NCI-H2171 treated with DMSO at 0.1 percent for 48 hours (cell line): ENCODE data around the gene KCNJ5.
"Not testable (repeated sequence)": the region's sequence is repeated elsewhere in the genome, so short reads cannot be mapped to it uniquely, and the experiment has no call there.

Experiments used
- DNase-seq: peaks from one replicate; lab custom pipeline; 2025; lab: John Stamatoyannopoulos, UW

The KCNJ5 gene

DNA sequence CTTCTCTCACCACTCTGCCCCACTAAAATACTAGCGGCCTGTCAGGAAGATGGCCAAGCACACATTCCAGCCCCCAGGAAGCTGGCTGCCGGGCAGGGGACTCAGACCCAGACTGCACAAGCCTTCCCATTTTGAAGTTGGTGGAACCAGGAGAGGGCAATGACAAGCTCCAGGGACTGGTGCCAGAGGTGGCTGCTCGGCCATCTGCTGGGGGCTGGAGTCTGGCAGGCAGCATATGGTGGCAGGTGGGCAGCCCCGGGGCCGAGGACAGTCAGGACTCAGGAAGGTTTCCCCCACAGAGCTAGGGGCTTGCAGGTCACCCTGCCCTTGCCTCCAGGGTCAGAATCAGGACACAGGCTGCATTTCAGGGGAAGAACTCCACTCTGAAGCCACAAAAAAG, 22.6 kb downstream of the KCNJ5 start:
- DNase-seq = peak; percentile 1

DNA sequence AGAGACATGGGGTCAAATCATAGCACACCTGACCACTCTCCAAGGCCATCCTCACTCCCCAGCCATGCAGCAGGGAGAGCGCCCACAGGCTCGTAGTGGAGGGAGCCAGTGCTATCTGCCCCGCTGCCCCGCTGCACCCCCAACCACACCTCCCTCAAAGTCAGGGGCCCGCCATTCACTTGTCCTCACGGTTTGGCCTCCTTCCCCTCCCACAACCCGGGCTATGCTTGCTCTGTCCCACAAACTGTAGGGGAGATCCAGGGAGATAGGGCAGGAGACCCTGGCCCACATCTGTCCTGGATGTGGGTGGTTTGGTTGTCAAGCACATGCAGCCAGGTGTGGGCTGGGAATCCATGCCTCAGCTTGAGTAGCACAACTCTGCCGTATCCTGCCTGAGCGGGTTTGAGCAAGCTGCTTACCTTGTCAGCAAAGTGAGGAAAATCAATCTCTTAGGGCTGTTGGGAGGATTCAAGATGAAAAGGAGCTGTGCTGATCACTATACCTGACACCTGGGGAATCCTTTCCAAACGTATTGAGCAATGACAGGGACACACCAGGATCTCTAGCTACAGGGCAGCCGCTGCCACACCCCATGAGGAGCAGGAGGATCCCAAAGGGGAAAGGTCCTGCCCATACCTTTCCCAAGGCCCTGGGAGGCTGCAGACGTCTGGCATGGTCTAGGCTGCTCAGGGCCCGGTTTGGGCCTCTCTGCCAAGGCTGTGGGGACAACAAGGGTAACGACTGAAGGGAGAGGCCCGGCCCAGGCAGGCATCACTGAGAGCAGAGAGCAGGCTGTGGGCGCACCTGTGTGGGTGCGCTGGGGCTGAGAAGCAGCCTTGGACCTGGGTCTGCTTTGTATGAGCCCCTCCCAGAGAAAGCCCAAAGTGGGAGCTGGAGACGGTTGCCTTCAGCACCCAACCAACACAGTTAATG, 23.3 kb downstream of the KCNJ5 start:
- peak; percentile 49 for DNase-seq

DNA sequence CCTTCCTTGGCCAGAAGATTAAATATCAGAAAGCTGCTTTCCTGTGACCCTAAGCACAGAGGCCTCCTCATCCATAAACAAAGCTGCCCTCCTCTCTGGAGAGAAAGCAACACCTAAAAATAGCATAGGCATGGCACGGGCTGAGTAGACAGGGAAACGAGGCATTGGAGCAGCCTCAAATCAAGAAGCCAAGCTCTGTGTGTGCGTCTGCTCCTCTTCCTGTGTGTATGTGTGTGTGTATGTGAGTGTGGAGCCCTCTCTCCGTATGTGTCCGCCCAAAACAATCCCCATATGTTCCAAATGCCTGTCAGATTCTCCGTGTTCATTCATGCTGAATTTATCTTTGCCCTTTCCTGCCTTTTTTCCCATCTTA, 24.0 kb downstream of the KCNJ5 start:
- DNase-seq = peak; percentile 73

DNA sequence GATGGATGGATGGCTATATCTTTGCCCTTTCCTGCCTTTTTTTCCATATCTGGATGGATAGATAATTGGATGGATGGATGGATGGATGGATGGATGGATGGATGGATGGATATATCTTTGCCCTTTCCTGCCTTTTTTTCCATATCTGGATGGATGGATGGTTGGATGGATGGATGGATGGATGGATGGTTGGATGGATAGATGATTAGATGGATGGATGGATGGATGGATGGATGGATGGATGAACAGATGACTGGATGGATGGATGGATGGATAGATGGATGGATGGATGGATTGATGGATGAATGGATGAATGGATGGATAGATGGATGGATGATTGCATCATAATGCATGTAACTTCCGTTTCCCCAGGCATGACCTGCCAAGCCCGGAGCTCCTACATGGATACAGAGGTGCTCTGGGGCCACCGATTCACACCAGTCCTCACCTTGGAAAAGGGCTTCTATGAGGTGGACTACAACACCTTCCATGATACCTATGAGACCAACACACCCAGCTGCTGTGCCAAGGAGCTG, 24.9 kb downstream of the KCNJ5 start:
- DNase-seq = no peak

DNA sequence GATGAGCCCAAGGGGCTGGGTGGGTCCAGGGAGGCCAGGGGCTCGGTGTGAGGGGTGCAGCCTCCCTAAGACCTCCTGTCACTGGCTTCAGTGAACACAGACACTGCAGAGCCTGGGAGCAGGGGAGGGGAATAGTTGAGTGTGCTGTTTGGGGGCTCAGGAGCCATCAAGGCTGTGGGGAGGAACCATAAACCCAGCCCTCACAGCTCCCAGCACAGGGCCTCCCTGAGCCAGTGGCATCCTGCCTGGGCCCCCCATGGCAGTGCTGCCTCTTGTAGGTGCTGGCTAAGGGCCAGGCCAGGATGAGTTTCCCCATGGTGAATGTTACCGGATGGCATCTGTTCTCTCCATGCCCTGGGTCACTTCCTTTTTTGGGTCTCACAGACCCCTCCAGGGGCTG, 25.5 kb downstream of the KCNJ5 start:
- no peak for DNase-seq

DNA sequence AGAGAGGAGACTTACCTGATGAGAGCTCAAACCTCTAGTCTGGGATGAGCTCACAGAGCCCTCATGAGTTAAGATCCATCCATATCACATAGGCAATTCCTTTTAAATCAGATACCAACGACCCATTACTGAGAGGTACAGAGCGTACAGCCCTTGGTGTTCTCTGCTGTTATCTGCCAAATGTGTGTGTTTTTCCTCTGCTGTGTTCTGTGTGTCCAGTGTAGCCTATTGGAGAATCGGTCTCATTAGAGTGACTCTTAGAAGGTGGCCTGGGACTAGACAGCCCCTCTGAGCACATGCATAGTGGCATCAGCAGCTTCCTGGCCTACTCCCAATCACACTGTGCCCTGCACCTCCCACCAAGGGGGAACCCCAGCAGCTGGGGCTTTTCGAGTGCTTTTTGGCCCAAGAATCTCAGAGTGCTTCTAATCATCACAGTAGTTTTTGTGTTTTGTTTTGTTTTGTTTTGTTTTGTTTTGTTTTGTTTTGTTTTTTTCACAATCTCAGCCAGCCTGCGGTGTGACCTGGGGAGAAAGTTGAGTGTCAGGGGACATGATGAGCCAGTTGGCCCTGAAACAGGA, 26.1 kb downstream of the KCNJ5 start:
- DNase-seq = no peak

DNA sequence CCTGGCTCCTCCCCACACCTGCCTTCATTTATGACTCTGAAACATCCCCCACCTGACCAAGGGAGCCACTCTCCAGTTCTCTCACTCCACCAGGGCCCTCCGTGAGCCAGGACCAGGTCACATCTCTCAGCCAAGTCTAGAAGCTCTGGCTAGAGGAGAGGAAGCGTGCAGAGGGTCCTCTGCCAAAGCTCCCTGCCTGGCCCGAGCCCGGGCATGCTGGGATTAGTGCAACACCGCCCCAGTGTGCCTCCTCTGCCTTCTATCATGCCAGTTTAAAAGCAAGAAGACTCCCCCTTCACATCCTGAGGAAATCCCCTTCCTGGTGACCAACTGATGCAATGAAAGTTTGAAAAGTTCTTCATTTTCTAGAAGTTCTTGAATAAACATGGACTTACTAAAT, 28.1 kb downstream of the KCNJ5 start:
- DNase-seq = no peak

DNA sequence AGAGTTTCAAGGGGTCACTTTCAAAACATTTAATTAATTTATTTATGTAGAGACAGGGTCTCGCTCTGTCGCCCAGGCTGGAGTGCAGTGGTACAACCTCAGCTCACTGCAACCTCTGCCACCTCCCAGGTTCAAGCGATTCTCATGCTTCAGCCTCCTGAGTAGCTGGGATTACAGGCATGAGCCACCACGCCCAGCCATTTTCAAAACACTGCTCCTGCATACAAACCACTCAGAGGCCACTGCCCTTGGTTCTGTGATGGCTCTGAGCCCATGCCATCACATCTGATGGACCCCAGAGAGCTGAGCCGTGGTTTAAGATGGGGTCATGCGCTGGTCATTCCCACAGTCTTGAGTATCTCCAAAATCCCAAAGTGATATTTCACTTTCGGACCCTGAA, 28.5 kb downstream of the KCNJ5 start:
- DNase-seq = not testable (repeated sequence)

DNA sequence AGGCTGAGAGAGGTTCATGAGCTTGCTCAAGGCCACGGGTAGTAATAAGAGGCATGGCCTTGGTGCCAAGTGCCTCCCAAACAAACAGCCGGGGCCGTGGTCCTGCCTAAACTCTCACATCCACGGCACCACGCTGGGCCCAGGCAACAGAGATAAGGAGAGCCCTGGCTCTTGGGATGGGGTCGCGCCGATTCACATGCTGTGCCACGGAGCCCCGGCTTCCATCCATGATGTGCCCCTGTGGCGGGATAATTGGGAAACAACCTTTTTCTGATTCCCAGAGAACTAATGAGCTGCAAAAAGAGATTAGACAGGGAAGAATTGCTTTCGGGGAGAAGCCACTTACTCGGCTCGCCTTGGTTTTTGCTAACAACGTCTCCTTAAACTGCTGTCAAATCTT, 29.5 kb downstream of the KCNJ5 start:
- DNase-seq = no peak

DNA sequence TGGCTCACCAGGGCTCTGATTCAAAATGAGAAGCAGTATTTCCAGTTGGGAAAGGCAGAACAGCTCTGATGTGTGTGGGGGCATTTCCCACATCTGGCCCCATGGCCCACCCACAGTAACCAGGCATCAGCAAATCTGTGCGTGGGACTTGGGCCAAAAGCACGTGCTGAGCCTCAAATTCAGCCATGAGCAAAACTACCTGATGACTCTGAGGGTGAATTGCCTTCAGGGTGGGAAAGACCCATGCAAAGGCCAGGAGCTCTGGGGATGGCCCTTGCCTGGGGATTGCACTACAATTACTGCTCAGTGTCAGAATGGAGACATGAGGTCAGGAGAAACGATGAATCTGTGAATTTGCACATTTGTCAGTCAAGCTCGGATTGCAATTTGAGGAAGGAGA, 30.6 kb downstream of the KCNJ5 start:
- no peak for DNase-seq

DNA sequence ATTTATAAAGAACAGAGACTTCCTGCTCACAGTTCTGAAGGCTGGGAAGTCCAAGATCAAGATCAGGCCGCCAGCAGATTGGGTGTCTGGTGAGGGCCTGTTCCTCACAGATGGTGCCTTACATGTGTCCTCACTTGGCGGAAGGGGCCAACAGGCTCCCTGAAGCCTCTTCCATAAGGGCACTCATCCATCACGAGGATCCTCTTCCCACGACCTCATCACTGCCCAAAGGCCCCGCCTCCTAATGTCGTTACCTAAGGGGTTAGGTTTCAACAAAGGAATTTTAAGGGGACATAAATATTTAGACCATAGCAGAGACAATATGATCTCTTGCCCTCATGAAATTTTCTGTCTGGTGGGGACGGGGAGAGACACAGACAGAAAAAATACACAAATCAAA, 32.9 kb downstream of the KCNJ5 start:
- no peak for DNase-seq

DNA sequence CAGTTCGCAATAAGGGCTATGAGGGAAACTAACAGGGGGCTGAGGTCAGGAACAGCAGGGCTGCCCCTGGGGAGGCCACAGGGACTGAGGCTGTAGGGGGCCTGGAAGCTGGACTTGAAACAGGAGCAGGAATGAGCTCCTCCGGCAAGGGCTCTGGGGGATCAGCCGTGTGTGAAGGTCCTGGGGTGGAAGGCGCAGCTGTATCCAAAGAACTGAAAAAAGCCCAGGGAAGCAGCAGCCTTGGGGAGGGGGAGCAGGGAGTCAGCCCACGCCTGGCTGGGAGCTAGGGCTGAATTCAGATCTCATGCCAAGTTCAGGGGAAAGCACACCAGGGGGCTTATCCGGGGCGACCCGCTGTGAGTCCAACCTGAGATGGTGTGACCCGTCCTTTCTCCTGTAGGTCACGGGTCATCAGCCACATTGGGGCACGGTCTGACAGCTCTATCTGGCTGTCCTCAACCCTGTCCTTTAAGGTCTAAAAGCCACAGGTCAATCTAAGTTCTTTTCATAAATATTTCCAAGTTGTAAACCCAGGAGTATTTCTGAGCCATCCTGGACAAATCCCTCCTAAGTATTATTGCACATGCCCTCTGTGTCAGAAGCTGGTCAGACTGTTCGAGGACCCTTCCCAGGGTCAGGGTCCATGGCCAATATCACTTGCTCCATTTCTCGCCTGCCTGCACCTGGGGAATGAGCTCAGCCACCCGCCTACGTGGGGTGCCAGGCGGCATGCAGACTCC, 33.5 kb downstream of the KCNJ5 start:
- no peak for DNase-seq

DNA sequence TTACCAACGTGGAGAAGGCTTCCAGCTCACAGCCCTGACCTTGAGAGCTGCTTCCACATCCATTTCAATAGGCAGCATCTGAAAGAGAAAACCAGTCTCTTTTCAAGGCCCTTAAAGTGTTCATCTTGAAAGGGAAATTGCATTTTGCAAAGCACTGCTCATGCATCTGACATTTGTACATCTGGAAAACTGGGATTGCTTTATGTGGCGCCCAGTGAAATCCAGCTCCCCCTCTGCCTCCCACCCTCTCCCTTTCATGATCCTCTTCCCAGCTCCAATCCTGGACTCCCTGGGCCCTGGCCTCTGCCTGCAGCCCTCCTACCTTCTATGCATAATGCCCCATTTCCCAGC, 34.1 kb downstream of the KCNJ5 start:
- DNase-seq = no peak

DNA sequence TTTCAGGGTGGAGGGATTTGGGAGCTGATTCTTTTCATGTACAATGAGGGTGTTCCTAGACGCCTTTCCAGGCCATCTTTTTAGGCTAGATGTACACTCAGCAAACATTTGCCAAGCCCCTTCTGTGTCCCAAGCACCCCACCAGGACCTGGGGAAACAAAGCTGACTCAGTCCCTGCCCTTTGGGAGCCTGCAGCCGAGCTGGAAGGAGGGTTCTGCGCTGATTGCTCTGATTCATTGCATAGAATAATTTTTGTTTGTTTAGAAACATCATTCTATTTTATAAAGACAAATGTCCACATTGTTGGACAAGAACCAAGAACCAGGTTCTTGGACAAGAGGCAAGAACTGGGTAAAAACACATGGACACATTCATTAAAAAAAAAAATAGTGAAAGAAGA, 34.8 kb downstream of the KCNJ5 start:
- no peak for DNase-seq

DNA sequence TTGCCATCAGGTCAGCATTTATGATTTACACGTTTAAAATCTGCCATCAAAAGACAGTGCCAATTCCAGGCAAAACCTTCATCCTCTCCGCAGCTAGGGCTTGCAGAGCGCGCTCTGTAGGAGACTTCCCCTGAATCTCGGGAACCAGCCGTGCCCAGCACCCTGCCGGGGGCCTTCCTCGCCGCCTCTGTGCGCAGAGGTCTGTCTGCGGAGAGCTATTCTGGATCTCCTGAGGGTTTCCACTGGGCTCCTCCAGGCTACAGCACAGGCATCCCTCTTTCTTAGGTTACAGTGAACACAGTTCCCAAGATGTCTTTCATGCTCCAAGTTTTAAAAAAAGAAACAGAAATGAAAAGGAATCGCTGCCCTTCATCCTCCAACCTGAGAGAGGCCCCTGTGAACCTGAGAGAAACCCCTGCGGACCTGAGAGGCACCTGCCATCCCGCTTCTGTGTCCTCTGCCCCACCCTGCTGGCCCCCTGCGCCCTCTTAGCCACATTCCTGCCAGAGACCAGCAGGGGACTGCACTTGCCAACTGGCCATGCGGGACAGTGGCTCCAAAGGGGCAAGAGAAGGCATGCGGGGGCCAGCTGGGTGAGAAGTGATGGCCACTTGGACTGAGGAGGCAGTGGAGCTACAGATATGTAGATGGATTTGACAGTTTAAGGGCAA, 35.4 kb downstream of the KCNJ5 start:
- DNase-seq = no peak

DNA sequence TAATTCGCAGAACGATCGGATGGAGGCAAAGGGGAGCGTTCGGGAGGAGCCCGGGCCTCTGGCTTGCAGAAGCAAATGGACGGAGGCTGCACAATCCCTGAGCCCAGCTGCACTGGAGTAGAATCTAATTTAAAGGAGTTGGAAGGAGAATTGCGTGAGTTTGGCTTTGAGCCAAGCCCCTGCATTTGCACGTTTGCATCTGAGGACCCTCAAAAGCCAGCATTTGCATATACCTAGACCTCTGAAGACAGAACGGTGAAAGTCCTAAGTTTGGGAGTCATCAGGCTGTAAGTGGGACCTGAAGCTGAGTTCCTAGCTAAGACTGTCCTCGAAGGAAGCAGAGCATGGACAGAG, 35.9 kb downstream of the KCNJ5 start:
- DNase-seq = no peak

DNA sequence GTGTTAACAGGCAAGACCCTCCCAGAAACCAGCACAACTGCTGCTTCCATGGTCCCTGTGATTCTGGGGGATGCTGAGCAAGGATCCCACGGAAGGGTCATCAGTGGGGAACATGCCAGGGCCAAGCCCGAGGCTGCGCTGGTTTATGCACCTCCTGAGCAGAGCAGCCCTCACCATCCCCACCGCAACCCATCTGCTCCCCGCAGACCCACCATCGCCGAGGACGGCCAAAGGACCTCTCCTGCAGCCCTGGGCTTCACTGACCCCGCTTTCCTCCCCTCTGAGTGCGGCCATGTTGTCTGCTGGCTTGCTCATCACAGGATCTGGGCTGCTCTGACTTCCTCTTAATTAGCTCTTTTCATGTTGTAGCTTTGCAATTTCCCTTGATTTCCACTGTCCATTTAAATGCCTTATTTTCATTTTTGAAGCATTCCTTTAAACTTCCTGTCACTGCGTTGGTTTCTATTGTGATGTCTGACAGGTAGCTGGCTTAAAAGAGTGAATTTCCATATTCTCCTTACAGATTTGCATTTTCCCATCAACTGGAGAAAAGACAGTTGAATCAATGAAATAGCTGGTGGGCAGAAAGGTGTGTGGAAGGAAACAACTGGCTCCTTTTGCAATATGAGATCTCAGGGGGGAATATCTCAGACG, 36.7 kb downstream of the KCNJ5 start:
- no peak for DNase-seq

DNA sequence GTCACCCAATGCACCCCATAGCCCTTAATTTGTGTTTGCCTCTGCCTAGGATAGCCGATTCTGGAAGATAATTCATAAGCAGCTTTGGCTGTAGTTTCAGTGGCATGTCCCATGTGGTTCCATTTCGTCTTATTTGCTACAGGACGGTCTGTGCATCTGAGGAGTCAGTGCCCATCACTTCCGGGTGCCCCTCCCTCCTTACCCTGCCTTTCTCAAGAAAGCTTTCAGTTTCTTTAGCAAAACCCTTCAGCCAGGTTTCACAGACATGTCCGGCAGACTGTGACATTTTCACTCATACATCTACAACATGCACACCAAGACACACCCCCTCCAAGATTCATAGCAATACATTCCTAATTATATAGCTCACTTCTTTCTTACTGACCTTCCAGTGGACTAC, 37.2 kb downstream of the KCNJ5 start:
- DNase-seq = no peak

DNA sequence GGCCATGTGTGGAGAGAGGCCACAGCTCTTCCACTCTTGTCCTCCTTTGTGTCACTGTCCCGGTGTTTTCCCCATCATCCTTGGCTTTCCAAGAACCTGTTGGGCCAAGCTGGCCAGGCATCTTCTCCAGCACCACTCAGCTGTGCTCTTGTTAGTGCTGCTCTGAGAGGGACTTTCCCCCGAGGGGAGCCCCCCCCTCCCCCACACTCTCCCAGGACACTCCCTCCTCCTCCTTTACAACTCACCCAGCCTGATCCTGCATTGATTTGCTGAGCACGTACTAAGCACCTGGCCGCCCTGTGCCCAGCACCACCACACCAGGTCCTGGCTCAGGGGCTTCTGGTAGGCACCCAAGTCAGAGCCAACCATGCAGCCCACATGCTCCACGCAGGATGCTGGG, 38.3 kb downstream of the KCNJ5 start:
- DNase-seq = no peak

DNA sequence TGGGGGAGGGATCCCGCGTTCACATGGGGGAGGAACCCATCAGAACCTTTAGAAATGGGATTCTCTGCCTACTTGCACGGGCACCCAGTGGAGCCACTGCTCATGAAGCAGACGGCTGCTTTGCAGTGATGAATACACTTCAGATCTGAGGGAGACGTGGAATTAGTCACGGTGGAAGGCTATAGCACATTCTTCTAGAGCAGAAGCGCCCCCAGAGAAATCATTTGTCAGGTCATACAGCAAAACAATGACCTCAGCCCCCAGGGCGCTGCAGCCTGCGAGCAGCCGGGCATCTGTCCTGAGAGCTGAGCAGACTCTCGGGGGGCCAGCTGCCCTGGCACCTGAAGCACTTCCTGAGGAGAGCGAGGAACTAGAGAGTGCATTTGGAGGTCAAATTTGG, 38.8 kb downstream of the KCNJ5 start:
- no peak for DNase-seq

DNA sequence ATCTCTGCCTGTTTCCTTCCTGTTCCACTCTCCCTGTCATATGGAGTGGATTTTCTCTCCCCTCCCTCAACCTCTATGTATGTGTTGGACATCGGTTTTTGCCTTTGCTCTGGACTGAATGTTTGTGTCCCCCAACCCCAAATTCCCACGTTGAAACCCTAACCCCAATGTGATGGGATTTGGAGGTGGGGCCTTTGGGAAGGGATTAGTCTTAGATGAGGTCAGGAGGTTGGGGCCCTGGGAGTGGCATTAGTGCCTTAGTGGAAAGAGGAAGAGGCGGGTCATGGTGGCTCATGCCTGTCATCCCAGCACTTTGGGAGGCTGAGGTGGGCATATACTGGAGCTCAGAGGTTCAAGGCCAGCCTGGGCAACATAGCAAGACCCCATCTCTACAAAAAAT, 39.9 kb downstream of the KCNJ5 start:
- DNase-seq = no peak

DNA sequence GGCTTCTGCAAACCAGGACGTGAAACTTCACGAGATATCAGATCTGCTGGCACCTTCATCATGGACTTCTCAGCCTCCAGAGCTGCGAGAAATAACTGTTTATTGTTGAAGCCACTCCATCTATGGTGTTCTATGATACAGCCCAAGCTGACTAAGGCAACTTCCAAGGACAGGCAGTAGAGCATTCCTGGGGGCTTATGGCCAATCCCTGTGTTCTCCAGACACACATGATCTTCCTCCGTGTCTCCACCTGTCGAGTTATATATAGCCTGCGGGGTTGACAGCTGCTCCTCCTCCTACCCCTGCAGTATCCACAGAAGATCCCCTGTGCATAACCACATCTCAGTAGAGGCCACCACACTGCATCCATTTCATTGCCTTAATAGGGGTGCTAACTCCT, 40.5 kb downstream of the KCNJ5 start:
- peak; percentile 74 for DNase-seq
